ENCODE measurements around the gene EPHB1.

GRCh38 chr3:135093121-135093520 is 298.1 kb downstream of the EPHB1 start:
- TF ChIP-seq CTCF (IDR thresholded peaks at IDR 0.05) (no peak), POLR2A (IDR thresholded peaks at IDR 0.05) (no peak)

Data from uterus (tissue), 2 donors.